Right atrium auricular region (tissue), 2 donors: ENCODE data around the gene ENOPH1. TPM values are rescaled to one million over a fixed set of nuclear protein-coding genes. Genes with fewer than 3 reads are reported as not detected.
"Not testable (repeated sequence)": the region's sequence is repeated elsewhere in the genome, so short reads cannot be mapped to it uniquely, and the experiment has no call there.

Experiments used
- DNase-seq: peaks from one replicate; pipeline ENCODE4 v3.0.0-alpha.2; 2019; ENCODE audit warnings: low spot score
- H3K27ac ChIP-seq, 2 donors: fragments of 200-600 bp; sonication (generic); 1 replicate in 1 of 2; 2 replicates in 1 of 2; pipeline ENCODE4 v1.5.1; 2016 to 2019
- H3K27me3 ChIP-seq, 2 donors: fragments of 200-600 bp; sonication (generic); one replicate each; pipeline versions ENCODE4 v1.5.1 to v1.6.0; 2017 to 2019
- H3K36me3 ChIP-seq: fragments of 200-600 bp; sonication (generic); one replicate; pipeline ENCODE4 v1.5.1; 2016
- H3K4me1 ChIP-seq, 2 donors: fragments of 200-600 bp; sonication (generic); one replicate each; pipeline versions ENCODE4 v1.5.1 to v1.6.0; 2017 to 2019
- H3K4me3 ChIP-seq, 2 donors: fragments of 200-600 bp; sonication (generic); 1 replicate in 1 of 2; 2 replicates in 1 of 2; pipeline ENCODE4 v1.5.1; 2017 to 2019; ENCODE audit warnings: mild to moderate bottlenecking in 1 of 2, moderate library complexity in 1 of 2
- H3K9me3 ChIP-seq, 2 donors: fragments of 200-600 bp; sonication (generic); one replicate each; pipeline ENCODE4 v1.5.1; 2019
- total RNA-seq, 2 donors: library from RNA; depleted of rRNA; stranded (reverse); fragments of >200 nt; gene quantifications; one replicate each; pipeline ENCODE4 v1.1.0, GENCODE V29; 2016
- TF ChIP-seq, protein P1 (sequence below), 2 donors: fragments of 200-600 bp; sonication (generic); IDR thresholded peaks; one replicate each; pipeline ENCODE4 v1.5.1; 2019; ENCODE audit warnings: antibody characterized with exemption in 2 of 2

Gene ENOPH1
- total RNA-seq, 2 donors from 2014 or later: 15.0 to 16.6 TPM

GRCh38 chr4:82402196-82402775, 28.1 kb upstream of the ENOPH1 start:
- H3K36me3 ChIP-seq: no peaks in the 10 kb centered on the region
- no peaks in the 10 kb centered on the region for H3K4me1 ChIP-seq
- no peak overlapping the region for H3K4me3 ChIP-seq
- no peak for DNase-seq
- TF ChIP-seq, protein P1, sequence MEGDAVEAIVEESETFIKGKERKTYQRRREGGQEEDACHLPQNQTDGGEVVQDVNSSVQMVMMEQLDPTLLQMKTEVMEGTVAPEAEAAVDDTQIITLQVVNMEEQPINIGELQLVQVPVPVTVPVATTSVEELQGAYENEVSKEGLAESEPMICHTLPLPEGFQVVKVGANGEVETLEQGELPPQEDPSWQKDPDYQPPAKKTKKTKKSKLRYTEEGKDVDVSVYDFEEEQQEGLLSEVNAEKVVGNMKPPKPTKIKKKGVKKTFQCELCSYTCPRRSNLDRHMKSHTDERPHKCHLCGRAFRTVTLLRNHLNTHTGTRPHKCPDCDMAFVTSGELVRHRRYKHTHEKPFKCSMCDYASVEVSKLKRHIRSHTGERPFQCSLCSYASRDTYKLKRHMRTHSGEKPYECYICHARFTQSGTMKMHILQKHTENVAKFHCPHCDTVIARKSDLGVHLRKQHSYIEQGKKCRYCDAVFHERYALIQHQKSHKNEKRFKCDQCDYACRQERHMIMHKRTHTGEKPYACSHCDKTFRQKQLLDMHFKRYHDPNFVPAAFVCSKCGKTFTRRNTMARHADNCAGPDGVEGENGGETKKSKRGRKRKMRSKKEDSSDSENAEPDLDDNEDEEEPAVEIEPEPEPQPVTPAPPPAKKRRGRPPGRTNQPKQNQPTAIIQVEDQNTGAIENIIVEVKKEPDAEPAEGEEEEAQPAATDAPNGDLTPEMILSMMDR (IDR thresholded peaks at IDR 0.05): no peak
- no peaks in the 10 kb centered on the region for H3K27me3 ChIP-seq
- no peaks in the 10 kb centered on the region for H3K9me3 ChIP-seq
- no peak overlapping the region for H3K27ac ChIP-seq

- Histone ChIP-seq H3K36me3 (no peaks in the 10 kb centered on the region), H3K27me3 (no peaks in the 10 kb centered on the region), H3K4me3 (no peak overlapping the region), H3K9me3 (no peaks in the 10 kb centered on the region), H3K27ac (no peak overlapping the region), H3K4me1 (no peaks in the 10 kb centered on the region)
- TF ChIP-seq, protein P1 (IDR thresholded peaks at IDR 0.05): no peak
- DNase-seq: no peak
Measured at GRCh38 chr4:82403725-82404124, 26.7 kb upstream of the ENOPH1 start.

GRCh38 chr4:82415061-82415460, 15.3 kb upstream of the ENOPH1 start:
- not testable (repeated sequence) for H3K4me1 ChIP-seq, H3K27me3 ChIP-seq, DNase-seq, H3K4me3 ChIP-seq, H3K9me3 ChIP-seq, H3K27ac ChIP-seq, H3K36me3 ChIP-seq

DNA sequence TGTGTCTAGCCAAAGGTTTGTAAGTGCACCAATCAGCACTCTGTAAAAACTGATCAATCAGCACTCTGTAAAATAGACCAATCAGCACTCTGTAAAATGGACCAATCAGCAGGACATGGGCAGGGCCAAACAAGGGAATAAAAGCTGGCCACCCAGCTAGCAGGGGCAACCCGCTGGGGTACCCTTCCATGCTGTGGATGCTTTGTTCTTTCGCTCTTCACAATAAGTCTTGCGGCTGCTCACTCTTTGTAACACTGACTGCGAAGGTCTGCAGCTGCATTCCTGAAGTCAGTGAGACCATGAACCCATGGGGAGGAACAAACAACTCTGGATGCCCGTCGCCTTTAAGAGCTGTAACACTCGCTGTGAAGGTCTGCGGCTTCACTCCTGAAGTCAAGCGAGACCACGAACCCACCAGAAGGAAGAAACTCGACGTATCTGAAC, 14.4 kb upstream of the ENOPH1 start:
- no peak overlapping the region for H3K4me3 ChIP-seq
- peaks cover 0 to 5% of the 10 kb centered on the region in 2 donors for H3K9me3 ChIP-seq
- no peak overlapping the region for H3K27ac ChIP-seq
- DNase-seq: no peak
- H3K4me1 ChIP-seq: no peaks in the 10 kb centered on the region
- TF ChIP-seq, protein P1 (IDR thresholded peaks at IDR 0.05): no peak
- H3K27me3 ChIP-seq: no peaks in the 10 kb centered on the region
- no peaks in the 10 kb centered on the region for H3K36me3 ChIP-seq

- DNase-seq: no peak
- no peak overlapping the region for H3K27ac ChIP-seq
- H3K4me3 ChIP-seq: no peak overlapping the region
- H3K36me3 ChIP-seq: peaks cover 19% of the 10 kb centered on the region
- H3K27me3 ChIP-seq: no peaks in the 10 kb centered on the region
- TF ChIP-seq, protein P1 (IDR thresholded peaks at IDR 0.05): no peak
- H3K9me3 ChIP-seq: no peaks in the 10 kb centered on the region
- H3K4me1 ChIP-seq: no peaks in the 10 kb centered on the region
Measured at GRCh38 chr4:82419451-82419850, 10.9 kb upstream of the ENOPH1 start.

GRCh38 chr4:82421796-82422560, 8.4 kb upstream of the ENOPH1 start:
- Histone ChIP-seq H3K4me1 (peaks cover 0 to 9% of the 10 kb centered on the region in 2 donors), H3K4me3 (no peak overlapping the region), H3K27me3 (no peaks in the 10 kb centered on the region), H3K36me3 (peaks cover 45% of the 10 kb centered on the region), H3K27ac (no peak overlapping the region), H3K9me3 (no peaks in the 10 kb centered on the region)
- TF ChIP-seq, protein P1 (IDR thresholded peaks at IDR 0.05): no peak
- DNase-seq: no peak
